ENCODE results near the gene PDE9A. TPM values are rescaled to one million over a fixed set of nuclear protein-coding genes. Genes with fewer than 3 reads are reported as not detected.

PDE9A gene
- total and polyA plus RNA-seq, 2 donors (not counting 1 experiment from before 2014, with no cell fraction given): 0.34 to 5.8 TPM

GRCh38 chr21:42807938-42808613 lies 154.7 kb downstream of the PDE9A start:
- no peak overlapping the region for H3K9ac ChIP-seq (ENCODE audit: low read length)
- H3K79me2 ChIP-seq (ENCODE audit: control insufficient read depth, insufficient read depth, low read length): no peaks in the 10 kb centered on the region
- intact Hi-C loops (cut with micrococcal nuclease): no loop called here
- 58% methylated on average over 13 of the region's 13 CpGs for WGBS (ENCODE audit: insufficient coverage)
- no peak for DNase-seq
- H3K4me3 Mint-ChIP-seq: no peak overlapping the region
- H3K9me3 ChIP-seq (ENCODE audit: control extremely low read depth in 1 of 3, control insufficient read depth in 2 of 3, insufficient read depth in 1 of 3, low read length in 2 of 3): no peaks in the 10 kb centered on the region
- no peaks in the 10 kb centered on the region for H3K27me3 ChIP-seq (replicated peaks in 1 of 4; ENCODE audit: control extremely low read depth in 1 of 4, control insufficient read depth in 3 of 4, insufficient read depth in 4 of 4, low read length in 3 of 4)
- no peak overlapping the region for H2AFZ ChIP-seq (ENCODE audit: insufficient read depth, low read depth, low read length, poor library complexity, severe bottlenecking)
- ATAC-seq (ENCODE audit: low read depth): no peak
- ChIA-PET CTCF (no interaction called here), POLR2A (no interaction called here)
- no peak overlapping the region for H3K27ac Mint-ChIP-seq
- no peaks in the 10 kb centered on the region for H3K9me3 Mint-ChIP-seq (ENCODE audit: insufficient read depth)
- H3K27me3 Mint-ChIP-seq: peaks cover 18% of the 10 kb centered on the region
- no peaks in the 10 kb centered on the region for H3K4me1 ChIP-seq (ENCODE audit: control insufficient read depth in 2 of 2, insufficient read depth in 2 of 2, low read length in 2 of 2)
- H3K4me2 ChIP-seq (replicated peaks; ENCODE audit: low read depth, low read length, poor library complexity, severe bottlenecking): no peak overlapping the region
- no peaks in the 10 kb centered on the region for H3K4me1 Mint-ChIP-seq
- H4K20me1 ChIP-seq (ENCODE audit: control insufficient read depth, insufficient read depth, low read length, poor library complexity, severe bottlenecking): no peaks in the 10 kb centered on the region
- H3K36me3 ChIP-seq (replicated peaks in 1 of 2; ENCODE audit: control extremely low read depth in 1 of 2, control insufficient read depth in 1 of 2, extremely low read depth in 1 of 2, insufficient read depth in 2 of 2, low read length in 1 of 2): no peaks in the 10 kb centered on the region
- no peak overlapping the region for H3K27ac ChIP-seq (ENCODE audit: low read length in 2 of 2)
- H3K4me3 ChIP-seq (ENCODE audit: control extremely low read depth in 1 of 5, extremely low read depth in 1 of 5, insufficient read depth in 1 of 5, low read depth in 2 of 5, low read length in 4 of 5): no peak overlapping the region
- no peak for TF ChIP-seq EZH2 (IDR thresholded peaks at IDR 0.05; ENCODE audit: borderline replicate concordance, insufficient read depth, low read depth, low read length, poor library complexity, severe bottlenecking)
- no peak for TF ChIP-seq CTCF (IDR thresholded peaks at IDR 0.05)

- no peak overlapping the region for H2AFZ ChIP-seq (ENCODE audit: insufficient read depth, low read depth, low read length, poor library complexity, severe bottlenecking)
- WGBS (ENCODE audit: insufficient coverage): 95% methylated on average over 4 of the region's 7 CpGs
These were observed 155.8 kb downstream of the PDE9A start for GRCh38 chr21:42809171-42809570.

More at GRCh38 chr21:42809171-42809570, 155.8 kb downstream of the PDE9A start:
- Histone ChIP-seq H3K79me2 (ENCODE audit: control insufficient read depth, insufficient read depth, low read length) (no peaks in the 10 kb centered on the region), H3K27ac (ENCODE audit: low read length in 2 of 2) (no peak overlapping the region), H3K4me3 (ENCODE audit: control extremely low read depth in 1 of 5, extremely low read depth in 1 of 5, insufficient read depth in 1 of 5, low read depth in 2 of 5, low read length in 4 of 5) (no peak overlapping the region), H3K36me3 (replicated peaks in 1 of 2; ENCODE audit: control extremely low read depth in 1 of 2, control insufficient read depth in 1 of 2, extremely low read depth in 1 of 2, insufficient read depth in 2 of 2, low read length in 1 of 2) (no peaks in the 10 kb centered on the region), H4K20me1 (ENCODE audit: control insufficient read depth, insufficient read depth, low read length, poor library complexity, severe bottlenecking) (no peaks in the 10 kb centered on the region), H3K4me1 (ENCODE audit: control insufficient read depth in 2 of 2, insufficient read depth in 2 of 2, low read length in 2 of 2) (no peaks in the 10 kb centered on the region), H3K4me2 (replicated peaks; ENCODE audit: low read depth, low read length, poor library complexity, severe bottlenecking) (no peak overlapping the region), H3K27me3 (replicated peaks in 1 of 4; ENCODE audit: control extremely low read depth in 1 of 4, control insufficient read depth in 3 of 4, insufficient read depth in 4 of 4, low read length in 3 of 4) (no peaks in the 10 kb centered on the region), H3K9me3 (ENCODE audit: control extremely low read depth in 1 of 3, control insufficient read depth in 2 of 3, insufficient read depth in 1 of 3, low read length in 2 of 3) (peaks cover 0 to under 1% (median 0%) of the 10 kb centered on the region in 3 donors), H3K9ac (ENCODE audit: low read length) (no peak overlapping the region)
- no peak overlapping the region for H3K4me3 Mint-ChIP-seq
- H3K9me3 Mint-ChIP-seq (ENCODE audit: insufficient read depth): no peaks in the 10 kb centered on the region
- ChIA-PET CTCF (no interaction called here), POLR2A (interaction anchor here (0.6 kb wide), 1 partner anchor 513 kb away, joined by 3 read pairs; no protein-coding TSS in a partner anchor)
- no peak overlapping the region for H3K27ac Mint-ChIP-seq
- DNase-seq (no peak), ATAC-seq (ENCODE audit: low read depth) (no peak)
- H3K4me1 Mint-ChIP-seq: no peaks in the 10 kb centered on the region
- no peak for TF ChIP-seq EZH2 (IDR thresholded peaks at IDR 0.05; ENCODE audit: borderline replicate concordance, insufficient read depth, low read depth, low read length, poor library complexity, severe bottlenecking)
- intact Hi-C loops (cut with micrococcal nuclease): no loop called here
- H3K27me3 Mint-ChIP-seq: peaks cover 18% of the 10 kb centered on the region
